ENCODE data around the gene SETBP1.

Gene SETBP1

GRCh38 chr18:44869533-44869932 lies 188.8 kb downstream of the SETBP1 start:
- H3K4me3 ChIP-seq (ENCODE audit: low read depth, low read length), result no peak overlapping the region
- no peak for TF ChIP-seq CTCF (IDR thresholded peaks at IDR 0.05; ENCODE audit: insufficient read depth, low read depth, low read length, missing control alignments)
- DNase-seq (ENCODE audit: low read depth), result no peak

GRCh38 chr18:44870631-44871502 lies 190.2 kb downstream of the SETBP1 start:
- DNase-seq (ENCODE audit: low read depth), result peak; percentile 22
- no peak overlapping the region for H3K4me3 ChIP-seq (ENCODE audit: low read depth, low read length)
- TF ChIP-seq CTCF (IDR thresholded peaks at IDR 0.05; ENCODE audit: insufficient read depth, low read depth, low read length, missing control alignments), result no peak

- no peak for TF ChIP-seq CTCF (IDR thresholded peaks at IDR 0.05; ENCODE audit: insufficient read depth, low read depth, low read length, missing control alignments)
- no peak overlapping the region for H3K4me3 ChIP-seq (ENCODE audit: low read depth, low read length)
- peak; percentile 30 for DNase-seq (ENCODE audit: low read depth)
Measured at GRCh38 chr18:44871771-44872170, 191.1 kb downstream of the SETBP1 start.

- TF ChIP-seq CTCF (IDR thresholded peaks at IDR 0.05; ENCODE audit: insufficient read depth, low read depth, low read length, missing control alignments), result no peak
- no peak for DNase-seq (ENCODE audit: low read depth)
- H3K4me3 ChIP-seq (ENCODE audit: low read depth, low read length), result no peak overlapping the region
Measured at GRCh38 chr18:44876024-44876423, 195.3 kb downstream of the SETBP1 start.

GRCh38 chr18:44876755-44877154 lies 196.1 kb downstream of the SETBP1 start:
- DNase-seq (ENCODE audit: low read depth), result no peak
- no peak for TF ChIP-seq CTCF (IDR thresholded peaks at IDR 0.05; ENCODE audit: insufficient read depth, low read depth, low read length, missing control alignments)
- H3K4me3 ChIP-seq (ENCODE audit: low read depth, low read length), result no peak overlapping the region

GRCh38 chr18:44878335-44878734 lies 197.6 kb downstream of the SETBP1 start:
- no peak for DNase-seq (ENCODE audit: low read depth)
- H3K4me3 ChIP-seq (ENCODE audit: low read depth, low read length), result no peak overlapping the region
- TF ChIP-seq CTCF (IDR thresholded peaks at IDR 0.05; ENCODE audit: insufficient read depth, low read depth, low read length, missing control alignments), result no peak

GRCh38 chr18:44880170-44880569 lies 199.5 kb downstream of the SETBP1 start:
- no peak for TF ChIP-seq CTCF (IDR thresholded peaks at IDR 0.05; ENCODE audit: insufficient read depth, low read depth, low read length, missing control alignments)
- H3K4me3 ChIP-seq (ENCODE audit: low read depth, low read length), result no peak overlapping the region
- DNase-seq (ENCODE audit: low read depth), result no peak
